Skin of body (tissue), 2 donors: ENCODE data around the gene PTN. TPM values are rescaled to one million over a fixed set of nuclear protein-coding genes. Genes with fewer than 3 reads are reported as not detected.
"Not testable (repeated sequence)": the region's sequence is repeated elsewhere in the genome, so short reads cannot be mapped to it uniquely, and the experiment has no call there.

ENCODE experiments used
- DNase-seq: peaks from one replicate; lab custom pipeline; 2025; lab: John Stamatoyannopoulos, UW
- total RNA-seq: library from RNA; depleted of rRNA; stranded (reverse); fragments of >200 nt; gene quantifications from one replicate; pipeline ENCODE4 v1.2.3, GENCODE V29; 2014

Gene PTN
- total RNA-seq, 1 donor from 2014 or later = 20.8 TPM

DNA sequence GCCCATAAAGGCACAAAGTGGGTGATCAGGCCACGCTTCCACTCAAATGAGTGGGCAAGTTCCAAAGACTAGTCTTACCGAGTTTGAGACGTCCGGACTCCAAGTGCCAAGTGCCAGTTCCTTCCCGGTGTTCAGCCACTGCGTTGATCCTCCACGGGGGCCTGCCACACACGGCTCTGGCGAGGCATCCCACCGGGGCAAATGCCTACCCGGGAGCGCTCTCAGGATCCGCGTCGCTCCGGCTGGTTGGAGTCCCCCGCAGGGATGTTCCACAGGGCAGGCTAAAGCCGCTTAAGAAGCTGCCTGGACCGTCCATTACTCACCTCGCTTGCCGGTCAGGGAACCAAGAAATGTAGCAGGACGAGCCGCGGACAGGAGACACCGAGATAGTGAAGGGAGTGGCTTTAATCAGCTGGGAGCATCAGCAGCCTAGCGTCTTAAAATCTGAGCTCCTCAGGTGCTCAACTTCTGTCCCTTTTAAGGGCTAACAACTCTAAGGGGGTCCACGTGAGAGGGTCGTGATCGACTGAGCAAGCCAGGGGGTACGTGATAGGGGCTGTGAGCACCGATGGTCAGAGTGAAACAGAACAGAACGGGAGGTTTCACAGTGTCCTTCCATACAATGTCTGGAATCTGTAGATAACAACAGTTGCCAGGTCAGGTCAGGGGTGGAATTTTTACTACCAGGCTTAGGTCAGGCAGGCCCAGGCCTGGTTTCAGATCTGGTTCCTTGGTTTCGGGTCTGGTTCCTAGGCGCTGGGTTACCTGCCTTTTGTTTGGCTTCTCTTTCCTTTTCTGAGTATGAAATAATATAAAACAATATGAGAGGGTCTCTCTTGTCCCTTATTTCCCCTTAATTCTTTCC is 75.3 kb downstream of the PTN start:
- DNase-seq = not testable (repeated sequence)

DNA sequence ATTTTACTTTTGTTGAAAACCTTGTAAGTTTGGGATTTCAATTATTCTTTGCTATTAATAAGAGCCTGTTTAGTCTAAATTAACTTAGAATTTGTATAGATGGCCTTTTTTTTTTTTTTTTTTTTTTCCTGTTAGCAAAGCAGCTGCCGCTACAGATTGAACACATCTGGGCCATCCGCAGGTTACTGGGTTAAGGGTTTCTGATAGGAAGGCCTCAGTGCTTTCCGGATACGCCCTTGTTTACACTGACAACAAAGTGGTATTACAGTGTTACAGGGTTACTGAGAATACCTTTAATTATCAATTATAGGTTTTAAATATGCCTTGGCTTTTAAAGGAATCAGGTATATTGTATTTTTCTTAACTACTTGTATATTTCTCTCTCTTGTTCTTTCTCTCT is 76.8 kb downstream of the PTN start:
- no peak for DNase-seq

DNA sequence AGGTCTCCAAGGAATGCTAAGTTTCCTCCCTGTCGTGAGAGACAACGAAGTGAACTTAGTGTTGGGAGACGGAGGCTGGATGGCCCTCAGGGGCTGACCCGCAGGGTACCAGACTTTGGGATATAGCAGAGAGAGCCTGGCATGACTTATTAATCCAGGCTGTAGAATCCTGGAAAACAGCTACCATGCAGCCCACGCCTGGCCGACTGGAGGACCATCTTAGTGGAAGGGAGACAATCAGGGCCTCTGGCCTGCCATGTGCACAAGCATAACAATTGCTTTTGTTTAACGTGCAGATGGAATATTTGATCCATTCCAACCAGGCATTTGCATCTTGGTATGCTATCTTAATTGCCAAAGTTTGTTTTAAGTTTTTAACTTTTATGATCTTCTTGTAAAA is 78.1 kb downstream of the PTN start:
- DNase-seq = not testable (repeated sequence)

DNA sequence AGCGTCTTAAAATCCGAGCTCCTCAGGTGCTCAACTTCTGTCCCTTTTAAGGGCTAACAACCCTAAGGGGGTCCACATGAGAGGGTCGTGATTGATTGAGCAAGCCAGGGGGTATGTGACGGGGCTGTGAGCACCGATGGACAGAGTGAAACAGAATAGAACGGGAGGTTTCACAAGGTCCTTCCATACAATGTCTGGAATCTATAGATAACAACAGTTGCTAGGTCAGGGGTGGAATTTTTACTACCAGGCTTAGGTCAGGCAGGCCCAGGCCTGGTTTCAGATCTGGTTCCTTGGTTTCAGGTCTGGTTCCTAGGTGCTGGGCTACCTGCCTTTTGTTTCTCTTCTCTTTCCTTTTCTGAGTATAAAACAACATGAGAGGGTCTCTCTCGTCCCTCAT is 80.9 kb downstream of the PTN start:
- DNase-seq = no peak

DNA sequence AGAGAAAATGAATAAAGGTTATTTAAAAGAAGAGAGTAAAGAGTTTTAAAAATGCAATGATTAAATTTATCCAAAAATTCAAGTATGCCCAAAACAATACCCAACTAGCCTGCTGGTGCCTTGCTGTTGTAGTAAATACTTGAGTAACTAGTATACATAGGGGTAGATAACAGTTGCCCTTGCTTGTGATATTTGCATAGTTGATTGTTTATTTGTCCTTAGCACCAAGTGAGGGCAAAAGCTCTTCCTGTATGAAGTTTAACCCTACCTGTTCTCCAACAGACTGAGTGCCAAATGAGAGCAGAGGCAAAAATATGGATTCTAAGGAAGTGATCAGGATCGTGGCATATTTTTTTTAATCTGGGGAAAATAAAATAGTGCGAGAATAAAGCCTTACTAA is 85.0 kb downstream of the PTN start:
- DNase-seq = no peak

DNA sequence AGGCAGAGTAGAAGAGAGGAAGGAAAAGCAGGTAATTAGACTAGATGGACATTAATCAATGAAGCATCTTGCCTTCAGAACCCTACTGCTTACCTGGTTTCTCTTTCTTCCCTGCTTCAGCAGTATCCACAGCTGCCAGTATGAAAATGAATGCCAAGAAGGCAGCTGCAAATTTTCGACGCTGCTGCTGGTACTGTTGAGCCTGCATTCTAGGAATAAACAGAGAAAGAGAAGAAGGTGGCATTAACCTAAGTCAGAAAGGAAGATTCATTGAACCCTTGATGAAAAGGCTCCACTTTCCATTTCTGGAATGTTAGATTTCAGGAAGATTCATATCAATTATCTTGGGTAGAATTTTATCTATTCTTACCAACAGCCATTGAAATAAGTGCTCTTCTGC is 88.8 kb downstream of the PTN start:
- no peak for DNase-seq

DNA sequence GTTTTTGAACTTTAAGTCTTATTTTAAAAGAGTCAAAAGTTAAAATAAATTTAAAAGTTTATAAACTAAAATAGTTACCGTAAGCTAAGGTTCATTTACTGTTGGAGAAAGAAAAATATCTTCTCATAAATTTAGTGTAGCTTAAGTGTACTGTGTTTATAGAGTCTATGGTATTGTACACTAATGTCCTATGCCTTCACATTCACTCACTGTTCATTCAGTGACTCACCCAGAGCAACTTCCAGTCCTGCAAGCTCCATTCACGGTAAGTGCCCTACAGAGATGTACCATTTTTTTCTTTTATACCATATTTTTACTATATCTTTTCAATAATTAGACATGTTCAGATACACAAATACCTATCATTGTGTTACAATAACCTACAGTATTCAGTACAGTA is 97.6 kb downstream of the PTN start:
- no peak for DNase-seq

DNA sequence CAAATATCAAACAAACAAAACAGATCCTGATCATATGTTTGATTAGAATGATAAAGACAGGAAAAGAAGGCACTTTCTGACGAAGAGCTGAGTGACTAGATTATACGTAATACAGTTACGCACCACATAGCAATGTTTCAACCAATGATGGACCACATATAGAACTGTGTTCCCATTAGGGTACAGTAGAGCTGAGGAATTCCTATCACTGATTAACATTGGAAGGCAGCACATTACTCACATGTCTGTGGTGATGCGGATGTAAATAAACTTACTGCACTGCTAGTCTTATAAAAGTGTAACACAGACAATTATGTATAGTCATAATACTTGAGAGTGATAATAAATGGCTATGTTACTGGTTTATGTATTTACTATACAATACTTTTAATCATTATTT is 98.3 kb downstream of the PTN start:
- DNase-seq = no peak

DNA sequence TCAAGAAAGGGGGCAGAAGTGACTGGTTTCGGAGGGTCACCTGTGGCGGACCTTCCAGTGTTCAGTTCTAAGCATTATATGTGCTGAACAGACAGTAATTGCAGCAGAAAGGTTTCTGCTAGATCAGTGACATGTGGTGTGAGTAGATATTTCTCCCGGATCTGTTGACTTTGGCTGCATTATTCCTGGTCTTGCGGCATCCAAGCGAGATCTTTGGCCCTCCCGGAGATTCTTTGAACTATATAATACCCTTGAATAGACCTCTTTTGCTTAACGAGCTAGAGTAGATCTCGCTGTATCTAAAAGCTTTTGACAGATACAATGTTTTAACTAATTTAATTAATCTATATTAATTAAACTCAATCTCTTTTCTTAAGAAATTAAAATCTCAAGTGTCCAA is 99.8 kb downstream of the PTN start:
- DNase-seq = no peak

DNA sequence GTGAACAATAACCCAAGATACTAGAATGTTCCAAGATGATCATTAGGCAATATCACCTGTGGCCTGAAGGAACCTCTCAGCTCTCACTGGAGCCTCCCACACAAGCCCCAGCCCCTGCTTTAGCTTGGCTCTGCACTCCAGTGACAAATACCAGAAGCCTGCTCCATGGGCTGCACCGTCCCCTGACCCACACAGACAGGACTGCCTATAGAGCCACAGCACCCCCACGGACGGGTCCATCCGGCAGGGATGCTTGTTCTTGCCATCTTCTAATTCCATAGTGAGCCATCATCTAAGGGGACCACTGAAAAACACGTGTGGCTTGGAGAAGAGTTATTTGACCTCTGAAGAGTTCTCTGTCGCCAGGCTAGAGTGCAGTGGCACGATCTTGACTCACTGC is 100.9 kb downstream of the PTN start:
- DNase-seq = no peak

DNA sequence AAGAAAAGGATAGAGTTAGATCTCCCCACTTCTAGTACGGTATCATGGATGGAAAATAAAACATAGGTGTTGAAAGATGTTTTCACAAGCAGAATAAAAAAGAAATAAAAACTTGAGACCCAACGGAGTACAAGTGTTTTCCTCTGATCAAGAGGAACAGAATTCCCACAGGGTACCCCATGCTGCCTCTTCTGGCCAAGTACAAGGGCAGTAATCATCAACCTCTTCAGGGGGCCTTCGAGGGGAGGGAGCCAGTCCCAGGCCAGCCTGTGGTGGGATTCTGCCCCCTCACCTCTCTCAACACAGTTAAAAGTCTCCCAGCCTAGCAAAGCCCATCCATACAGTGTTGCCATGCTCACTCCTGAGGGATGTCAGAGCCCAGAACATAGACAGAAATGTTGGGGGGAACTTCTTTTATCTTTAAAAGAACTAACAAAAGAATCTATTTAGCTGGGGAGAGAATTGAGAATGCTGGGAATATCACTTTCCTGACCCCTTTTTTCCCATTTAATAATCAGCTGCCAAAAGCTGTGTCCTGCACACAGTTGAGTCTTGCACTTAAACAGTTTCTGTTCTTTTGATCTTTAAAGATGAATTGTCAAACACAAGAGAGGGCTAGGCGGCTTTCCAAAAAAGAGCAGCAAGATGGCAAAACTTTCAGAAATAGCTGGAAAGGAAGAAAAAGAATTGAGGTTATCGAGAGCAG is 101.7 kb downstream of the PTN start:
- DNase-seq = no peak

DNA sequence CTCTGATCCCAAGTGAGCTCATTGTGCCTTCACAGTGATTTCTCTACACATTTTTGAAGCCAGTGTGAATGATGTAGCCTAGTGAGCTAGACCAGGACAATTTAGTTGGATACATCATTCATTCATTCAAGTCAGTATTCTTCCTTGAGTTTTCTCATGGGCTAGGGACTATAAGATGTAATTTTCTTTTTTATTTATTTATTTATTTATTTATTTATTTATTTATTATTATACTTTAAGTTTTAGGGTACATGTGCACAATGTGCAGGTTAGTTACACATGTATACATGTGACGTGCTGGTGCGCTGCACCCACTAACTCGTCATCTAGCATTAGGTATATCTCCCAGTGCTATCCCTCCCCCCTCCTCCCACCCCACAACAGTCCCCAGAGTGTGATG is 104.3 kb downstream of the PTN start:
- DNase-seq = not testable (repeated sequence)

DNA sequence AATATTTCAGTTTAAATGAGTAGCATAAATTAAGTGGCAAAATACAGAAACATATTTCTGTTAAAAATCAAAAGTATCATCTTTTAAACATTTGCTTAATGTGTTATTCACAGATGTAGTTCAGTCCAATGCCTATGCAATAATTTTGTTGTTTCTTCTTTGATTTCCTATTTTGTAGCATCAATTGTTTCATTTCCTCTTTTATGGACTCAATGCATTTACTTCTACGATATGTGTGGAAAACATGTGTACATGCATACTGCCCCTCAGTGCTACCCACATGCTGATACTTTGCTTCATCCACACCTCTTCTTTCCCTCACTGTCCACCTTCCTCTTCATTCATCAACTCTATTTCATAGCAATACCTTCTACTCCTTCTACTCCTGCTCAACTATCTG is 108.1 kb downstream of the PTN start:
- no peak for DNase-seq

DNA sequence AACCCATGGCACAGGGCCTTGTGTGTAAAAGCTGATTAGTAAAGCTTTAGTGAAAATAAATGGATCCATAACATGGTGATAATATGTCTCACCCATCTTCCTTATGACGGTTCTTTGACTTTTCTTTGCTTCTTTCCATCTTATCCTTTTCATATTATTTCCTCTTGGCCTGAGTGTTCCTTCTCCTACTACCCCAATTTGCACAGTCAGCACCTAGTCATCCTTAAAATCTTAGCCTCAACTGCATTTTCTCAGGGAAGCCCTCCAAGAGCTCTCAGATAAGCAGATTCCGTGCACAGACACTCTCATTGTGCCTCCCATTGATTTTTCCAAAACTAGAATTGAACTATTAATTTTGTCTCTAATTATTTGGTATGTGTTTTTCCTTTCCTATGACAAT is 112.4 kb downstream of the PTN start:
- DNase-seq = no peak

DNA sequence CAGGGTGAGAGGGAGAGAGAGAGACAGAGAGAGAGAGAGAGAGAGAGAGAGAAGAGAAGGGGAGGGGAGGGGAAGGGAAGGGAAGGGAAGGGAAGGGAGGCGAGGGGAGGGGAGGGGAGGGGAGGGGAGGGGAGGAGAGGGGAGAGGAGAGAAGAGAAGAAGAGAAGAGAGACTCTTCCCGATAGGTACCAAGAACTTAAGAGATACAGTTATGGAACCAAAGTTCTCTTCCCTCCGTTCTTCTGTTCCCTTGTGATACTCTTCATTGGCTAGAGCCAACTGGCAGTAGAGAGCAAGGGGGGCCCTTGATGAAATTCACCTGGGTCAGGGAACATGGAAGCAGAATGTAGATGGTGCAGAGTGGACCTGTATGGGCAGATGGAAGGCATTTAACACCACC is 122.1 kb downstream of the PTN start:
- no peak for DNase-seq

DNA sequence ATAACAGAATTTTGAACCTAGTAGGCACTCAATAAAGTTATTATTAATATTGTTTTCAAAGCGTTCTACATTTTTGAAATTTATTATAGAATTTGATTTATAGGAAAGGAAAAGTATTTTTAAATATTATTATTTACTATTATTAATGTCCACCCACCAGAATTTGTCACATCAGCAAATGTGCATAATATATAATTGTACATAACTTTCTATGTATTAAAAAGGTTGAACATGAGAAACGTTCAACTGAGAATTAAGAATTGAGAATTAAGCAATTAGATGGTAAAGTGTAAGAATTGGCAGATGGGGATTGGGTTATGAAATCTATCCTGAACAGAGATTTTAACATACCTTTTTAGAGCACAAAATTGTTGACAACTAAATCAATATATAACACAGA is 129.8 kb downstream of the PTN start:
- DNase-seq = no peak

DNA sequence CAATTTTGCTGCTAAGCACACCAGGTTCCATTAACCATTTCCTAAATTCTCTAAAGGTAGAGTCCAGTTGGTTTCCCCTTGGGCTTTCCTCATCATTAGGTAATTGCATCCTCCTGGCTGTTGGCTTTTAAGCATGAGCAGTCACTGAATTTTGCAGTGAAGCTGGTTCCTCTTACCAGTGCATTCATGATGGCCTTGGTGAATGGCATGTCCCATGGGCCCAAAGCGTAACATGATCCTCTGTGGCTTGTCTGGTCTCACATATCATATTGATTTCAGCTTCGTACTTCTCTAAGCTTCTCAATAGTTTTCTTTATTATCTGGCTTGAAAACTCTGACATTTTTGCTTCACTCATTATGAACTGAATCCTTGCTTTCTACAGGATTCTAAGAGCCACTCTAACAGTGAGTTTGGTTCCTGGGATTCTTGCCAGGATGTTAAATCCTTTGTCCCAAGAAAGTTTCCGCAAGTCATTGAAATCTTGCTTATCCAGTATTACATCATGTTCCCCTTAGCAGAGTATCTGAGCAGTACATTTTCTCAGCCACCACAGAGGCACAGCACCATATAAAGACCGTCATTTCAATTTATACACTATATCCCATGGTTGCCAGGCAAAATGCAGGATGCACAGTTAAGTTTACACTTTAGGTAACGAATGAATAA is 134.2 kb downstream of the PTN start:
- peak; percentile 4 for DNase-seq

DNA sequence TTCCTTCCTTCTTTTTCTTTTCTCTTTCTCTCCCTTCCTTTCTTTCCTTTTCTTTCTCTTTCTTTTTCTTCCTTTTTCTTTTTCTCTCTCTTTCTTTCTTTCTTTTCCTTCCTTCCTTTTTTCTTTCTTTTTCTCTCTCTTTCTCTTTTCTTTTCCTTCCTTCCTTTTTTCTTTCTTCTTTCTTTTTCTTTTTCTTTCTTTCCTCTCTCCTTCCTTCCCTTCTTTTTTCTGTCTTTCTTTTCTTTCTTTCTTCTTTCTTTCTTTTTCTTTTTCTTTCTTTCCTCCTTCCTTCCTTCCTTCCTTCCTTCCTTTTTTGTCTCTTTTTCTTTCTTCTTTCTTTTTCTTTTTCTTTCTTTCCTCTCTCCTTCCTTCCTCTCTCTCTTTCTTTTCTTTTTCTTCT is 136.8 kb downstream of the PTN start:
- no peak for DNase-seq

DNA sequence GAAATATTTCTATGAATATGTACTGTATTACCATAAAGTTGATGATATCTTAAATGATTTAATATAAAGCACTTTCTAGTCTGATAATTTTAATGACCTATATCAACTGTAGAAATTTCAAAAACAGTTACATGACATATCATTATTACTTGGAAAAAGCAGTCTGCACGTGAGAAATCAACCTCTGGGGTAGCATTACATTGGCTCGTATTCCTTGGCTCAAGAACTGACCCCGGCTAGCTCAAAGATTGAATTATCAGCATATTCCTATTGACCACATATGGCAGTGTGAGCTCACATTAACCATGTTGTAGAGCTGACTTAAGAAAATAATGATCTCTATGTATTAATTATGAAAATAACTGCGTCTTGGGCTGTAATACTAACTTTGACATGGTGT is 139.3 kb downstream of the PTN start:
- no peak for DNase-seq

DNA sequence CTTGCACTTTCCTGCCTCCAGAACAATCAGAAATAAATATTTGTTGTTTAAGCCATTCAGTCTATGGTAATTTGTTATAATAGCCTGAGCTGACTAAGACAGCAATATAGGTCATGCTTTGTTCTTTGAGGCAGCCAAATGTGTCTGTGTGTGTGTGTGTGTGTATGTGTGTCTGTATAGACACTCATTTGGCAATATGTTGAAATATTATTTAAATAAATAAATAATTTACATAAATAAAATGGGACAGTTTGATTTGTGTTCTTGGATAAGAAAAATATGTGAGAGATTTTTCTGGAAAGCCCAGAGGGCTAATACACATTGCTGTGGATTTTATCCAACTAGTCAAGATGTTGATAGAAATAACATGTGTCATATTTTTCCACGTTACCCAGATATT is 140.2 kb downstream of the PTN start:
- DNase-seq = peak; percentile 47

DNA sequence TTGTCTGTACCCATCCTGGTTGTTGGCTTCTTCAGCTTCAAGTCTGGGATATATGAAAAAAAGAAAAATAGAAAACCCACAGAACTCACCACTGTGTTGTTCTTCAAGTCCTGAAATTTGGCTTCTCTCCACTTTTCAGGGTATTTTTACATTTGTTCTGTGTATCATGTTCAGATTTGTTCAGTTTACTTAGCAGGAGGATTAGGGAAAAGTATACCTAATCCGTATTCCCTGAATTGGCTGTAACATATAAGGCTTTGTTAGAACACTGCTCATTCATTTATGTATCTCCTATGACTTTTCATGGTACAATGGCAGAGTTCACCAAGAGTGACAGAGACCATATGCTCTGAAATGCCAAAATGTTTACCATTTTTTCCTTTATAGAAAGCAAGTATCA is 146.9 kb downstream of the PTN start:
- DNase-seq = no peak

DNA sequence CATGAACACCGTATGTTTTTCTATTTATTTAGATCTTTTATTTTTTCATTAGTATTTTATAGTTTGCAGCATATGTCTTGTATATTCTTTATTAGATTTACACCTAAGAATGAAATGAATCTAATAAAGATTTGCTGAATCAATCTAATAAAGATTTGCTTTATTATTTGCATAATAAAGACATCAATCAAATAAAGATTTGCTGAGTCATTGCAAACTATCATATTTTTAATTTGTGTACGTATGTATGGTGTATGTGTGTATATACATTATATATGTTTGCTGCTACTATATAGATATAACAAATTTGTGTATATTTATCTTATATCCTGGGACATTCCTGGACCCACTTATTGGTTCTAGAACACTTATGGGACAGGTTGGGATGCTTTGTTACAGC is 147.5 kb downstream of the PTN start:
- no peak for DNase-seq

DNA sequence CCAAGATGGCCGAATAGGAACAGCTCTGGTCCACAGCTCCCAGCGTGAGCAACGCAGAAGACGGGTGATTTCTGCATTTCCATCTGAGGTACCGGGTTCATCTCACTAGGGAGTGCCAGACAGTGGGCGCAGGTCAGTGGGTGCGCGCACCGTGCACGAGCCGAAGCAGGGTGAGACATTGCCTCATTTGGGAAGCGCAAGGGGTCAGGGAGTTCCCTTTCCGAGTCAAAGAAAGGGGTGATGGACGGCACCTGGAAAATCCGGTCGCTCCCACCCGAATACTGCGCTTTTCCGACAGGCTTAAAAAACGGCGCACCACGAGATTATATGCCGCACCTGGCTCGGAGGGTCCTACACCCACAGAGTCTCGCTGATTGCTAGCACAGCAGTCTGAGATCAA is 161.9 kb downstream of the PTN start:
- DNase-seq = not testable (repeated sequence)
